PFSK-1 (cell line): ENCODE data around the gene EIF1B.

Experiments used
- FOXP2 ChIP-seq: optimal IDR thresholded peaks from 2 replicates; pipeline ENCODE3; 2011; ENCODE audit warnings: borderline replicate concordance, control low read depth, inconsistent platforms; ENCODE audit not compliant: insufficient read depth; ENCODE audit errors: extremely low read length, extremely low read depth
- POLR2AphosphoS5 ChIP-seq: IDR thresholded peaks from 2 replicates; pipeline ENCODE4 v1.6.1; 2012; ENCODE audit warnings: low read depth, mild to moderate bottlenecking, control low read depth, low read length, moderate library complexity
- SIN3A ChIP-seq: IDR thresholded peaks from 2 replicates; pipeline ENCODE4 v1.6.1; 2012; ENCODE audit warnings: mild to moderate bottlenecking, low read length, moderate library complexity, borderline replicate concordance; ENCODE audit not compliant: insufficient read depth
- TAF1 ChIP-seq: IDR thresholded peaks from 2 replicates; pipeline ENCODE4 v1.6.1; 2012; ENCODE audit warnings: low read length, control low read depth, borderline replicate concordance; ENCODE audit not compliant: insufficient read depth
- TF ChIP-seq, protein P1 (sequence below), 2 experiments: IDR thresholded peaks; 2 replicates each; pipeline versions ENCODE4 v1.6.1 to v1.8.0; 2011 to 2012; ENCODE audit warnings: low read depth in 2 of 2, low read length in 2 of 2, control low read depth in 1 of 2, inconsistent platforms in 1 of 2, mild to moderate bottlenecking in 1 of 2, moderate library complexity in 1 of 2; ENCODE audit not compliant: insufficient read depth in 1 of 2

EIF1B gene

DNA sequence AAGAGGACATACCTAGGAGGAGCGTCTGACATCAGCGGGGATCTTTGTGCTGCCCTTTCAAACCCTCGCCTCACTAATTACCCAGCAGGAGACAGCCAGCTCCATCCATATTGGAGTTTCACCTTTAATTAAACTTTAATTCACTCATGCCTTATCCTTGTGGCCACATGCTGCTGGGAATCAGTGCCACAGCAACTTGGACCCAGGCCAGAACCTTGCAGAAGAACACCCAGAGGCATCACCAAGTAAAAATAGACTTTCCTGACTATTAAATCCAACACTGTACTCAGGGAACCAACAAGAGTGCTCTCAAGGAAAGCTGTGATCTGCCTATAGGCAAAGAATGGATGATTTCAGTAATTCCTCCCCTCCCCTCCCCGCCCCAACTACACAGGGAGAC is 23.9 kb downstream of the EIF1B start:
- no peak for TF ChIP-seq TAF1
- TF ChIP-seq, protein P1, sequence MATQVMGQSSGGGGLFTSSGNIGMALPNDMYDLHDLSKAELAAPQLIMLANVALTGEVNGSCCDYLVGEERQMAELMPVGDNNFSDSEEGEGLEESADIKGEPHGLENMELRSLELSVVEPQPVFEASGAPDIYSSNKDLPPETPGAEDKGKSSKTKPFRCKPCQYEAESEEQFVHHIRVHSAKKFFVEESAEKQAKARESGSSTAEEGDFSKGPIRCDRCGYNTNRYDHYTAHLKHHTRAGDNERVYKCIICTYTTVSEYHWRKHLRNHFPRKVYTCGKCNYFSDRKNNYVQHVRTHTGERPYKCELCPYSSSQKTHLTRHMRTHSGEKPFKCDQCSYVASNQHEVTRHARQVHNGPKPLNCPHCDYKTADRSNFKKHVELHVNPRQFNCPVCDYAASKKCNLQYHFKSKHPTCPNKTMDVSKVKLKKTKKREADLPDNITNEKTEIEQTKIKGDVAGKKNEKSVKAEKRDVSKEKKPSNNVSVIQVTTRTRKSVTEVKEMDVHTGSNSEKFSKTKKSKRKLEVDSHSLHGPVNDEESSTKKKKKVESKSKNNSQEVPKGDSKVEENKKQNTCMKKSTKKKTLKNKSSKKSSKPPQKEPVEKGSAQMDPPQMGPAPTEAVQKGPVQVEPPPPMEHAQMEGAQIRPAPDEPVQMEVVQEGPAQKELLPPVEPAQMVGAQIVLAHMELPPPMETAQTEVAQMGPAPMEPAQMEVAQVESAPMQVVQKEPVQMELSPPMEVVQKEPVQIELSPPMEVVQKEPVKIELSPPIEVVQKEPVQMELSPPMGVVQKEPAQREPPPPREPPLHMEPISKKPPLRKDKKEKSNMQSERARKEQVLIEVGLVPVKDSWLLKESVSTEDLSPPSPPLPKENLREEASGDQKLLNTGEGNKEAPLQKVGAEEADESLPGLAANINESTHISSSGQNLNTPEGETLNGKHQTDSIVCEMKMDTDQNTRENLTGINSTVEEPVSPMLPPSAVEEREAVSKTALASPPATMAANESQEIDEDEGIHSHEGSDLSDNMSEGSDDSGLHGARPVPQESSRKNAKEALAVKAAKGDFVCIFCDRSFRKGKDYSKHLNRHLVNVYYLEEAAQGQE (IDR thresholded peaks at IDR 0.05; ENCODE audit: insufficient read depth in 1 of 2, low read depth in 2 of 2, low read length in 2 of 2) = no peak
- no peak for TF ChIP-seq POLR2AphosphoS5
- TF ChIP-seq FOXP2 = no peak
- TF ChIP-seq SIN3A = no peak

GRCh38 chr3:40333852-40334251 is 24.3 kb downstream of the EIF1B start:
- TF ChIP-seq TAF1 = no peak
- TF ChIP-seq FOXP2 = no peak
- no peak for TF ChIP-seq SIN3A
- TF ChIP-seq, protein P1 (IDR thresholded peaks at IDR 0.05; ENCODE audit: insufficient read depth in 1 of 2, low read depth in 2 of 2, low read length in 2 of 2) = no peak
- TF ChIP-seq POLR2AphosphoS5 = no peak

DNA sequence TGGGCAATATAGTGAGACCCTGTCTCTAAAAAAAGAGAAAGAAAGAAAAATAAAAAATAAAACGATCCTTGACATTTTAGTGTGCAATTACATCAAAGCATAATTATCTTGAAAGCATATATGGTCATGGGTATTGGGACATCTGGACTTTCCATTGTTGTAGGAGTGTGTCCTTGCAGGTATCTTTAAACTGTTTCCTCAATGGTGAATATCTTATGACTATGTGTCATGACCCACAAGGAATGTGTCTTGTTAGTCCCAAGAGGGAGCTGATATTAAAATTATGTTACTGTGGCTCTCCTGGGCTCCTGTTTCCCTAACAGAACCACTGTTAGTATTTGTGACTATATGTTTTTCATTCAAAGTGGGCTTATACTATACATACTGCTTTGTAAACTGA is 26.6 kb downstream of the EIF1B start:
- TF ChIP-seq FOXP2 = no peak
- TF ChIP-seq SIN3A = no peak
- no peak for TF ChIP-seq POLR2AphosphoS5
- TF ChIP-seq TAF1 = no peak
- TF ChIP-seq, protein P1 (IDR thresholded peaks at IDR 0.05; ENCODE audit: insufficient read depth in 1 of 2, low read depth in 2 of 2, low read length in 2 of 2) = no peak

DNA sequence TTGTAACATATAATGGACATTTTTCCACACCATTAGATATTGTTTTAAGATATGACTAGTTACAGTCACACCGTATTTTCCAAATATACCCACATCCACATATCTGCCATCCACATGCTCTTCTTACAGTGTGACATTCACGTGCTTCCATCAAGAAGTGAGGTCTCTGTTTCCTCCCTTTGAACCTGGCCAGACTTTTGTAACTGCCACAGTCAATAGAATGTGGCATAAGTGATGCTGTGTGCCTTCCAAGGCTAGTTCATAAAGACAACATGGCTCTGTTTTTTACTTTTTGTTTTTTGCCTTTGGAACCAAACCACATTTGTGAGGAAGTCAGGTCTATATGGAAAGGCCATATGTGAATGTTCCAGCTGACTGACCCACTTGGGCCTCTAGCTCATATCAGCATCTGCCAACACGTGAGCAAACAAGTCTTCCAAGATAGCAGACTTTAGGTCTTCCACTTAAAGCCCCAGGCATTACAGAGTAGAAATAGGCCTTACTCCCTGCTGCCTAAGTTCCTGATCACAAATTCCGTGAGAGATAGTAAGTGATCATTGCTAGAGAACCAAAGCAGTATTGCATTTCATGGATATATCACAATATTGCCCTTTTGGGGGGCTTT is 27.1 kb downstream of the EIF1B start:
- TF ChIP-seq, protein P1 (IDR thresholded peaks at IDR 0.05; ENCODE audit: insufficient read depth in 1 of 2, low read depth in 2 of 2, low read length in 2 of 2) = no peak
- no peak for TF ChIP-seq FOXP2

DNA sequence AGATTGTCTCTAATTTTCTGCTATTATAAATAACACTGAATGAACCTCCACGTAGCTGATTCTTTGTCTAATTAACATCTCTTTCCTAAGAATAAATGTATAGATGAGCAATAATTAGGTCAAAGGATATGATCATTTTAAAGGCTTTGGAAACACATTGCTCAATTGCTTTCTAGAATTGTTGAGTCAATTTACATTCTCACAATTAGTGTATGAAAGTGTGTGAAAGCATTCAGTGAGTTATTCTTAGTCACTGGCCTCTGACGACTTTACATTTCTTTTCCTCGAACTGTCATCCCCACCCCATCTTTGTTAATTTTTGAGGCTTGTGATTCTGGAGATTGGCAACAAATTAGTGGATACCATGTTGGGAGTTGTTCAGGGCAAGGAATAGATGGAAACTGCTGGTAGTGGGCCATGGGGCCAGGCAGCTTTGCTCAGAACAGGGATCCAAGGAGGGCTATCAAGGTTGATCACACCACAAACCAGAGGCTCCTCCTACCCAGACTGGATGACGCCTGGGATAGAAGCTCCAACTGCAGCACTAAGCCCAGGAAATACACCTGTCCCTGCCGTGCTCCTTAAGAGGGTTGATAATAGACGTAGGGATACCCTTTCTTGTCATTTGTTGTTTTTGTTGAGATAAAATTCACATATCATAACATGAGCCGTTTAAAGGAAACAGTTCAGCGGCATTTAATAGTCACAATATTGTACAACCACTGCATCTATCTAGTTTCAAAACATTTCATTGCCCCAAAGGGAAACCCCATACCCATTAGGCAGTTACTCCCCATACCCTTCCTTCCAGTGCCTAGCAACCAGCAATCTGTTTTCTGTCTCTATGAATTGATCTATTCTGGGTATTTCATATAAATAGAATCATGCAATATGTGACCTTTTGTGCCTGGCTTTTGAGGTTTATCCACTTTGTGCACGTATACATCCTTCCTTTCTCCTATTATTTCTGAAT is 27.9 kb downstream of the EIF1B start:
- TF ChIP-seq POLR2AphosphoS5 (no peak), FOXP2 (no peak), TAF1 (no peak), SIN3A (no peak)
- TF ChIP-seq, protein P1 (IDR thresholded peaks at IDR 0.05; ENCODE audit: insufficient read depth in 1 of 2, low read depth in 2 of 2, low read length in 2 of 2) = no peak
